Neural progenitor cell (in vitro differentiated cells): Measurements from ENCODE around the gene KDM6A. TPM values are rescaled to one million over a fixed set of nuclear protein-coding genes. Genes with fewer than 3 reads are reported as not detected.

ENCODE experiments used
- DNase-seq: peaks from one replicate; pipeline ENCODE4 v3.0.0-alpha.2; 2016; ENCODE audit warnings: low spot score
- H2AFZ ChIP-seq: fragments of 200-600 bp; sonication (generic); replicated peaks from 2 replicates; pipeline ENCODE4 v1.6.1; 2016; ENCODE audit warnings: antibody characterized with exemption
- H3F3A ChIP-seq: fragments of 200-600 bp; sonication (generic); 2 replicates; pipeline ENCODE4 v1.6.1; 2016; ENCODE audit warnings: antibody characterized with exemption, low read depth
- H3K27ac ChIP-seq: fragments of 200-600 bp; sonication (generic); 2 replicates; pipeline ENCODE4 v1.5.1; 2016; ENCODE audit warnings: mild to moderate bottlenecking
- H3K27me3 ChIP-seq: fragments of 200-600 bp; sonication (generic); 2 replicates; pipeline ENCODE4 v1.6.1; 2016; ENCODE audit warnings: mild to moderate bottlenecking, moderate library complexity
- H3K36me3 ChIP-seq: fragments of 200-600 bp; sonication (generic); 2 replicates; pipeline ENCODE4 v1.5.1; 2016
- H3K4me1 ChIP-seq: fragments of 200-600 bp; sonication (generic); 2 replicates; pipeline ENCODE4 v1.6.1; 2016; ENCODE audit warnings: mixed run types
- H3K4me2 ChIP-seq: fragments of 200-600 bp; sonication (generic); 2 replicates; pipeline ENCODE4 v1.6.1; 2016
- H3K4me3 ChIP-seq: fragments of 200-600 bp; sonication (generic); 2 replicates; pipeline ENCODE4 v1.5.1; 2016
- H3K79me2 ChIP-seq: fragments of 200-600 bp; sonication (generic); 2 replicates; pipeline ENCODE4 v1.6.1; 2016; ENCODE audit warnings: low read depth
- H3K9ac ChIP-seq: fragments of 200-600 bp; sonication (generic); 2 replicates; pipeline ENCODE4 v1.6.1; 2016
- H3K9me3 ChIP-seq: fragments of 200-600 bp; sonication (generic); 2 replicates; pipeline ENCODE4 v1.5.1; 2016; ENCODE audit warnings: low read depth
- H4K20me1 ChIP-seq: fragments of 200-600 bp; sonication (generic); 2 replicates; pipeline ENCODE4 v1.6.1; 2016; ENCODE audit warnings: low read depth
- H3K27ac Mint-ChIP-seq: 3 replicates; pipeline ENCODE4 v1.8.0; 2021; ENCODE audit warnings: mixed read lengths
- H3K27me3 Mint-ChIP-seq: 2 replicates; pipeline ENCODE4 v1.8.0; 2022; ENCODE audit warnings: low read depth, mild to moderate bottlenecking, inconsistent platforms, moderate library complexity, mixed read lengths; ENCODE audit not compliant: insufficient read depth
- H3K36me3 Mint-ChIP-seq: 3 replicates; pipeline ENCODE4 v1.8.0; 2021; ENCODE audit warnings: mixed read lengths
- H3K4me1 Mint-ChIP-seq: 3 replicates; pipeline ENCODE4 v1.8.0; 2021; ENCODE audit warnings: mixed read lengths
- H3K4me3 Mint-ChIP-seq: 3 replicates; pipeline ENCODE4 v1.8.0; 2021; ENCODE audit warnings: mild to moderate bottlenecking, moderate library complexity, mixed read lengths
- H3K9me3 Mint-ChIP-seq: 3 replicates; pipeline ENCODE4 v1.8.0; 2020; ENCODE audit warnings: mixed read lengths
- CTCF ChIP-seq: fragments of 200-600 bp; sonication (generic); IDR thresholded peaks from 2 replicates; pipeline ENCODE4 v1.5.1; 2017; ENCODE audit warnings: antibody characterized with exemption, mild to moderate bottlenecking
- EZH2 ChIP-seq: fragments of 200-600 bp; sonication (generic); IDR thresholded peaks from 2 replicates; pipeline ENCODE4 v1.6.1; 2017; ENCODE audit warnings: antibody characterized with exemption, mild to moderate bottlenecking, moderate library complexity
- EZH2phosphoT487 ChIP-seq: fragments of 200-600 bp; sonication (generic); IDR thresholded peaks from 2 replicates; pipeline ENCODE4 v1.6.1; 2017; ENCODE audit warnings: antibody characterized with exemption
- total RNA-seq: library from RNA; depleted of rRNA; stranded (reverse); fragments of >200 nt; gene quantifications from 2 replicates; pipeline ENCODE4 v1.2.3, GENCODE V29; 2015; ENCODE audit warnings: low replicate concordance

The KDM6A gene
- total RNA-seq, 1 donor from 2014 or later = 56.2 TPM

DNA sequence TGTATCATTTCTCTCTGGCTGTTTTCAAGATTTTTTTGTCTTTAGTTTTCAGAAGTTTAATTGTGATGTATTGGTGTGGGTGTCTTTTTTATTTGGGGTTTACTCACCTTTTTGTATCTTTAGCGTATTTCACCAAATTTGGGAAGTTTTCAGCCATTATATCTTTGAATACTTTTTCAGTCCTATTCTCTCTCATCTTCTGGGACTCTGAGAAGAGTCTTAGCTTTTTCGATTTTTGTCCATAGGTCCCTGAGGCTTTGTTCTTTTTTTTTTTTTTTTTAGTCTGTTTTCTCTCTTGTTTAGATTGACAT is 23.8 kb downstream of the KDM6A start:
- no peak for TF ChIP-seq CTCF
- TF ChIP-seq EZH2 = no peak
- no peak for TF ChIP-seq EZH2phosphoT487
- peaks cover 100% of the 10 kb centered on the region for H3K79me2 ChIP-seq
- no peaks in the 10 kb centered on the region for H3K36me3 ChIP-seq
- H3K27me3 ChIP-seq = no peaks in the 10 kb centered on the region
- H3K4me2 ChIP-seq = no peak overlapping the region
- Mint-ChIP-seq H3K4me3 (no peak overlapping the region), H3K27me3 (peaks cover 2% of the 10 kb centered on the region), H3K9me3 (peaks cover 65% of the 10 kb centered on the region), H3K36me3 (peaks cover 18% of the 10 kb centered on the region), H3K27ac (no peak overlapping the region), H3K4me1 (no peaks in the 10 kb centered on the region)
- peaks cover 19% of the 10 kb centered on the region for H4K20me1 ChIP-seq
- H3K4me3 ChIP-seq = no peak overlapping the region
- no peak overlapping the region for H3K27ac ChIP-seq
- DNase-seq = no peak
- H3F3A ChIP-seq = no peaks in the 10 kb centered on the region
- no peak overlapping the region for H3K9ac ChIP-seq
- peaks cover 19% of the 10 kb centered on the region for H3K9me3 ChIP-seq
- no peaks in the 10 kb centered on the region for H3K4me1 ChIP-seq
- no peak overlapping the region for H2AFZ ChIP-seq

DNA sequence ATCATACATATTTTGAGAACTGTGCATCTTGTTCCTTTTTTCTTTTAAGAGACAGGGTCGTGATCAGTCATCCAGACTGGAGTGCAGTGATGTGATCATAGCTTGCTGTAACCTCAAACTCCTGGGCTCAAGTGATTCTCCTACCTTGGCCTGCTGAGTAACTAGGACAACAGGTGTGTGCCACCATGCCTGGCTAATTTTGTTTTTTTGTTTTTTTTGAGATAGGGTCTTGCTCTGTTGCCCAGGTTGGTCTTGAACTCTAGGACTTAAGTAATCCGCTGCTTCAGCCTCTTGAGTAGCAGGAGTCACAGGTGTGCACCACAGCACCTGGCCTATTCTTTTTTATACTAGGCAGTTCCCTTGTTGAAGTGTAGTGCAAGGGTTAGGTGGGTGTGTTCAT is 24.6 kb downstream of the KDM6A start:
- Mint-ChIP-seq H3K36me3 (peaks cover 18% of the 10 kb centered on the region), H3K27me3 (peaks cover 2% of the 10 kb centered on the region), H3K27ac (no peak overlapping the region), H3K4me1 (no peaks in the 10 kb centered on the region), H3K9me3 (peaks cover 62% of the 10 kb centered on the region), H3K4me3 (no peak overlapping the region)
- Histone ChIP-seq H3K4me3 (no peak overlapping the region), H3K9me3 (peaks cover 22% of the 10 kb centered on the region), H3F3A (peaks cover 2% of the 10 kb centered on the region), H3K27ac (no peak overlapping the region), H3K27me3 (no peaks in the 10 kb centered on the region), H3K4me1 (no peaks in the 10 kb centered on the region), H2AFZ (no peak overlapping the region), H3K36me3 (no peaks in the 10 kb centered on the region), H4K20me1 (peaks cover 19% of the 10 kb centered on the region), H3K4me2 (no peak overlapping the region), H3K79me2 (peaks cover 100% of the 10 kb centered on the region), H3K9ac (no peak overlapping the region)
- DNase-seq = no peak
- TF ChIP-seq EZH2phosphoT487 (no peak), EZH2 (no peak), CTCF (no peak)

- Mint-ChIP-seq H3K9me3 (peaks cover 59% of the 10 kb centered on the region), H3K4me1 (no peaks in the 10 kb centered on the region), H3K36me3 (peaks cover 18% of the 10 kb centered on the region), H3K4me3 (no peak overlapping the region), H3K27ac (no peak overlapping the region), H3K27me3 (peaks cover 2% of the 10 kb centered on the region)
- no peak overlapping the region for H3K27ac ChIP-seq
- H3K9me3 ChIP-seq = peaks cover 22% of the 10 kb centered on the region
- no peak overlapping the region for H3K4me2 ChIP-seq
- peaks cover 10% of the 10 kb centered on the region for H3F3A ChIP-seq
- no peak overlapping the region for H3K9ac ChIP-seq
- no peak for TF ChIP-seq EZH2phosphoT487
- no peak for TF ChIP-seq CTCF
- no peak for TF ChIP-seq EZH2
- H3K27me3 ChIP-seq = no peaks in the 10 kb centered on the region
- peaks cover 100% of the 10 kb centered on the region for H3K79me2 ChIP-seq
- H4K20me1 ChIP-seq = peaks cover 19% of the 10 kb centered on the region
- H3K4me1 ChIP-seq = no peaks in the 10 kb centered on the region
- no peak overlapping the region for H2AFZ ChIP-seq
- H3K4me3 ChIP-seq = no peak overlapping the region
- H3K36me3 ChIP-seq = no peaks in the 10 kb centered on the region
- DNase-seq = no peak
Observed at GRCh38 chrX:44898411-44899221, 25.6 kb downstream of the KDM6A start.
